ENCODE measurements around the gene RTN1. TPM values are rescaled to one million over a fixed set of nuclear protein-coding genes. Genes with fewer than 3 reads are reported as not detected.

The RTN1 gene
- total and polyA plus RNA-seq, 12 donors = 2.9 to 19.7 (median 7.6) TPM

- Histone ChIP-seq H3K27ac (no peak overlapping the region), H3K36me3 (replicated peaks in 1 of 2) (no peaks in the 10 kb centered on the region), H3K9me3 (replicated peaks in 1 of 3) (no peaks in the 10 kb centered on the region), H3K4me3 (no peak overlapping the region), H3K4me1 (replicated peaks in 1 of 2) (no peaks in the 10 kb centered on the region), H3K27me3 (no peaks in the 10 kb centered on the region)
- DNase-seq = no peak
- no peak for TF ChIP-seq POLR2A (IDR thresholded peaks at IDR 0.05)
- TF ChIP-seq CTCF (IDR thresholded peaks at IDR 0.05) = no peak
- intact Hi-C loops (cut with DNase I) = no loop called here
Measured at GRCh38 chr14:59811073-59811472, 59.5 kb downstream of the RTN1 start.

GRCh38 chr14:59803052-59803540 is 67.5 kb downstream of the RTN1 start:
- no peaks in the 10 kb centered on the region for H3K36me3 ChIP-seq (replicated peaks in 1 of 2)
- 71 to 79% (median 74%) methylated on average over 7 of the region's 7 CpGs for WGBS, 4 donors
- TF ChIP-seq POLR2A (IDR thresholded peaks at IDR 0.05) = no peak
- no peak for TF ChIP-seq CTCF (IDR thresholded peaks at IDR 0.05)
- H3K27ac ChIP-seq = no peak overlapping the region
- no peak overlapping the region for H3K4me3 ChIP-seq
- no peak for DNase-seq
- no peaks in the 10 kb centered on the region for H3K4me1 ChIP-seq (replicated peaks in 1 of 2)
- no peaks in the 10 kb centered on the region for H3K27me3 ChIP-seq
- no peaks in the 10 kb centered on the region for H3K9me3 ChIP-seq (replicated peaks in 1 of 3)
- intact Hi-C loops (cut with DNase I) = no loop called here

GRCh38 chr14:59788176-59788575 is 82.4 kb downstream of the RTN1 start:
- Histone ChIP-seq H3K4me1 (replicated peaks in 1 of 2) (no peaks in the 10 kb centered on the region), H3K9me3 (replicated peaks in 1 of 3) (no peaks in the 10 kb centered on the region), H3K4me3 (no peak overlapping the region), H3K27me3 (no peaks in the 10 kb centered on the region), H3K27ac (no peak overlapping the region), H3K36me3 (replicated peaks in 1 of 2) (no peaks in the 10 kb centered on the region)
- 30 to 41% (median 34%) methylated on average over 2 of the region's 2 CpGs for WGBS, 4 donors
- intact Hi-C loops (cut with DNase I) = no loop called here
- DNase-seq = no peak
- no peak for TF ChIP-seq CTCF (IDR thresholded peaks at IDR 0.05)
- TF ChIP-seq POLR2A (IDR thresholded peaks at IDR 0.05) = no peak

- no peaks in the 10 kb centered on the region for H3K27me3 ChIP-seq
- intact Hi-C loops (cut with DNase I) = no loop called here
- TF ChIP-seq POLR2A (IDR thresholded peaks at IDR 0.05) (no peak), CTCF (IDR thresholded peaks at IDR 0.05) (no peak)
- H3K27ac ChIP-seq = no peak overlapping the region
- DNase-seq = no peak
- 36 to 60% (median 44%) methylated on average over 2 of the region's 2 CpGs for WGBS, 4 donors
- no peaks in the 10 kb centered on the region for H3K36me3 ChIP-seq (replicated peaks in 1 of 2)
- H3K9me3 ChIP-seq (replicated peaks in 1 of 3) = no peaks in the 10 kb centered on the region
- no peaks in the 10 kb centered on the region for H3K4me1 ChIP-seq (replicated peaks in 1 of 2)
- H3K4me3 ChIP-seq = no peak overlapping the region
Measured at GRCh38 chr14:59787045-59787674, 83.4 kb downstream of the RTN1 start.

Data from adrenal gland (tissue), 12 donors.